CD4-positive, alpha-beta T cell (primary cell): ENCODE results near the gene ACTN1. TPM values are rescaled to one million over a fixed set of nuclear protein-coding genes. Genes with fewer than 3 reads are reported as not detected.

Source experiments
- ATAC-seq: fragments of 200-7000 bp; cut with Tn5 transposase; one replicate; pipeline ENCODE4 v1.10.0; 2022; ENCODE audit warnings: mild to moderate bottlenecking; ENCODE audit not compliant: poor library complexity
- CTCF ChIA-PET: fragments of 350-600 bp; sonication (Branson Sonifier 250); formaldehyde crosslinking; loops from one replicate; lab custom pipeline; 2021; ENCODE audit warnings: antibody characterized with exemption, inconsistent platforms; lab: Charles Lee
- POLR2A ChIA-PET: fragments of 350-600 bp; sonication (Branson Sonifier 250); formaldehyde crosslinking; loops from one replicate; lab custom pipeline; 2021; ENCODE audit warnings: antibody characterized with exemption, inconsistent platforms; lab: Charles Lee
- DNase-seq, 14 experiments: peaks; one replicate each; pipeline ENCODE4 v3.0.0-alpha.2; 2013 to 2020; ENCODE audit warnings: mixed read lengths in 2 of 14
- H3K27ac ChIP-seq, 2 donors: one replicate each; pipeline versions ENCODE4 v1.5.1 to v1.7.0; 2013; ENCODE audit warnings: low read length in 2 of 2, low read depth in 1 of 2, mild to moderate bottlenecking in 1 of 2
- H3K27me3 ChIP-seq, 2 experiments: 1 replicate in 1 of 2; 2 replicates in 1 of 2; pipeline versions ENCODE4 v1.6.1 to v1.7.0; 2013; ENCODE audit warnings: low read length in 2 of 2, control low read depth in 1 of 2, mild to moderate bottlenecking in 1 of 2, moderate library complexity in 1 of 2; ENCODE audit not compliant: insufficient read depth in 2 of 2, control insufficient read depth in 1 of 2
- H3K36me3 ChIP-seq: one replicate; pipeline ENCODE4 v1.6.1; 2013; ENCODE audit warnings: low read length, control low read depth; ENCODE audit not compliant: insufficient read depth
- H3K4me1 ChIP-seq: one replicate; pipeline ENCODE4 v1.6.1; 2013; ENCODE audit warnings: low read length, control low read depth; ENCODE audit not compliant: insufficient read depth
- H3K4me3 ChIP-seq: one replicate; pipeline ENCODE4 v1.5.1; 2013; ENCODE audit warnings: mild to moderate bottlenecking, low read length, moderate library complexity
- H3K9me3 ChIP-seq, 2 experiments: 1 replicate in 1 of 2; 2 replicates in 1 of 2; pipeline versions ENCODE4 v1.6.1 to v1.7.0; 2013; ENCODE audit warnings: low read length in 2 of 2, mild to moderate bottlenecking in 2 of 2, control low read depth in 1 of 2, moderate library complexity in 1 of 2; ENCODE audit not compliant: control insufficient read depth in 1 of 2, insufficient read depth in 1 of 2
- H3K27ac Mint-ChIP-seq: one replicate; pipeline ENCODE4 v1.8.0; 2020; ENCODE audit warnings: mixed read lengths
- H3K27me3 Mint-ChIP-seq: one replicate; pipeline ENCODE4 v1.8.0; 2021; ENCODE audit warnings: mixed read lengths
- H3K36me3 Mint-ChIP-seq: one replicate; pipeline ENCODE4 v1.8.0; 2021; ENCODE audit warnings: low read depth, mixed read lengths
- H3K4me1 Mint-ChIP-seq: one replicate; pipeline ENCODE4 v1.8.0; 2021; ENCODE audit warnings: low read depth, mixed read lengths
- H3K4me3 Mint-ChIP-seq: one replicate; pipeline ENCODE4 v1.8.0; 2020; ENCODE audit warnings: mild to moderate bottlenecking, mixed read lengths
- H3K9me3 Mint-ChIP-seq: one replicate; pipeline ENCODE4 v1.8.0; 2020; ENCODE audit warnings: mixed read lengths
- CTCF ChIP-seq: fragments of 200-600 bp; IDR thresholded peaks from one replicate; pipeline ENCODE4 v1.8.0; 2022; ENCODE audit warnings: antibody characterized with exemption, mild to moderate bottlenecking
- intact Hi-C, 2 experiments: fragments of 100-400 bp; cut with DNase I in 1 of 2; cut with micrococcal nuclease in 1 of 2; formaldehyde crosslinking; loops; one replicate each; pipeline versions ENCODE4 v1.15.1 to v1.9.0; 2023 to 2025; cut with DNase I, micrococcal nuclease
- total RNA-seq, 174 experiments: library from RNA in 2 of 174; stranded (reverse) in 2 of 174; gene quantifications; one replicate each; pipeline ENCODE4 v1.2.3 and lab custom pipeline; 2021 to 2026

Gene ACTN1
- total RNA-seq, 2 experiments from 2014 or later: 128 to 143 TPM

- H3K27ac Mint-ChIP-seq: no peak overlapping the region
- Histone ChIP-seq H3K9me3 (peaks cover 0 to 4% of the 10 kb centered on the region in 2 experiments), H3K27ac (no peak overlapping the region), H3K4me3 (no peak overlapping the region), H3K27me3 (no peaks in the 10 kb centered on the region), H3K4me1 (peaks cover 4% of the 10 kb centered on the region), H3K36me3 (no peaks in the 10 kb centered on the region)
- intact Hi-C loops: no loop called here
- ChIA-PET POLR2A (no interaction called here), CTCF (no interaction called here)
- no peaks in the 10 kb centered on the region for H3K27me3 Mint-ChIP-seq
- TF ChIP-seq CTCF: no peak
- H3K4me1 Mint-ChIP-seq: no peaks in the 10 kb centered on the region
- no peak for DNase-seq
- no peak for ATAC-seq
- H3K36me3 Mint-ChIP-seq: peaks cover 8% of the 10 kb centered on the region
- H3K4me3 Mint-ChIP-seq: no peak overlapping the region
- H3K9me3 Mint-ChIP-seq: peaks cover 2% of the 10 kb centered on the region
Measured at GRCh38 chr14:68857516-68858070, 121.5 kb downstream of the ACTN1 start.

- intact Hi-C loops: no loop called here
- ChIA-PET POLR2A (no interaction called here), CTCF (no interaction called here)
- Mint-ChIP-seq H3K4me3 (no peak overlapping the region), H3K9me3 (peaks cover 2% of the 10 kb centered on the region), H3K4me1 (no peaks in the 10 kb centered on the region), H3K27ac (no peak overlapping the region), H3K27me3 (no peaks in the 10 kb centered on the region), H3K36me3 (peaks cover 8% of the 10 kb centered on the region)
- H3K27ac ChIP-seq: no peak overlapping the region
- H3K27me3 ChIP-seq: no peaks in the 10 kb centered on the region
- H3K4me3 ChIP-seq: no peak overlapping the region
- H3K36me3 ChIP-seq: no peaks in the 10 kb centered on the region
- H3K9me3 ChIP-seq: peaks cover 0 to 4% of the 10 kb centered on the region in 2 experiments
- ATAC-seq: no peak
- peaks cover 4% of the 10 kb centered on the region for H3K4me1 ChIP-seq
- DNase-seq: no peak
- TF ChIP-seq CTCF: no peak
Measured at GRCh38 chr14:68856572-68856971, 122.5 kb downstream of the ACTN1 start.

- intact Hi-C loops: no loop called here
- H3K9me3 Mint-ChIP-seq: peaks cover 2% of the 10 kb centered on the region
- no peaks in the 10 kb centered on the region for H3K27me3 ChIP-seq
- H3K9me3 ChIP-seq: peaks cover 0 to 4% of the 10 kb centered on the region in 2 experiments
- TF ChIP-seq CTCF: no peak
- H3K27ac Mint-ChIP-seq: no peak overlapping the region
- peaks cover 8% of the 10 kb centered on the region for H3K36me3 Mint-ChIP-seq
- no peak overlapping the region for H3K4me3 Mint-ChIP-seq
- no peak overlapping the region for H3K27ac ChIP-seq
- no peaks in the 10 kb centered on the region for H3K4me1 Mint-ChIP-seq
- no peaks in the 10 kb centered on the region for H3K36me3 ChIP-seq
- H3K4me3 ChIP-seq: no peak overlapping the region
- ATAC-seq: no peak
- peaks cover 4% of the 10 kb centered on the region for H3K4me1 ChIP-seq
- POLR2A ChIA-PET: no interaction called here
- H3K27me3 Mint-ChIP-seq: no peaks in the 10 kb centered on the region
- CTCF ChIA-PET: no interaction called here
- DNase-seq: peak in 2 of 14 experiments; percentile 21 to 30
Measured at GRCh38 chr14:68854421-68854820, 124.7 kb downstream of the ACTN1 start.
